HepG2 (cell line): ENCODE data around the gene TMTC1. TPM values are rescaled to one million over a fixed set of nuclear protein-coding genes. Genes with fewer than 3 reads are reported as not detected.

Experiments used
- ATAC-seq: fragments of 200-7000 bp; cut with Tn5 transposase; 3 replicates; pipeline ENCODE4 v1.9.1; 2020; ENCODE audit warnings: mild to moderate bottlenecking, moderate library complexity
- BruUV-seq: library from RNA; stranded (reverse); fragments of 400-500 nt; replicated peaks from 2 replicates; lab custom pipeline; 2021; lab: Mats Ljungman, UMichigan
- CTCF ChIA-PET: fragments of 300-600 bp; formaldehyde crosslinking; extraction: SDS; loops from one replicate; lab custom pipeline; 2021; ENCODE audit warnings: low total read pairs, inconsistent platforms, low intra/inter-chr PET ratio; lab: Yijun Ruan, JAX
- POLR2A ChIA-PET: fragments of 350-600 bp; sonication (Branson Sonifier 250); formaldehyde crosslinking; loops from one replicate; lab custom pipeline; 2020; ENCODE audit warnings: antibody characterized with exemption, inconsistent platforms; lab: Yijun Ruan, JAX
- DNase-seq: peaks from one replicate; pipeline ENCODE4 v3.0.0-alpha.2; 2015; ENCODE audit warnings: low spot score
- FAIRE-seq: peaks from 3 replicates; lab custom pipeline; 2011; peaks lifted over from hg19 to GRCh38; lab: Jason Lieb, UNC
- H2AFZ ChIP-seq: one replicate; pipeline ENCODE4 v1.6.1; 2011; ENCODE audit warnings: low read length, inconsistent platforms
- H3K27ac ChIP-seq: fragments of 300-600 bp; 3 replicates; pipeline ENCODE4 v1.8.0; 2011; ENCODE audit warnings: mixed run types, mild to moderate bottlenecking, mixed read lengths, low read length, inconsistent platforms; ENCODE audit not compliant: insufficient read depth; ENCODE audit errors: extremely low read length
- H3K27me3 ChIP-seq, 2 experiments: fragments of 200-600 bp in 1 of 2; 2 replicates in 1 of 2; 3 replicates in 1 of 2; pipeline versions ENCODE4 v1.6.0 to v1.8.0; 2011; ENCODE audit warnings: low read length in 2 of 2, mild to moderate bottlenecking in 2 of 2, moderate library complexity in 2 of 2, inconsistent platforms in 1 of 2; ENCODE audit not compliant: insufficient read depth in 2 of 2, control insufficient read depth in 1 of 2
- H3K36me3 ChIP-seq, 2 experiments: fragments of 200-600 bp in 1 of 2; replicated peaks in 1 of 2; 2 replicates in 1 of 2; 3 replicates in 1 of 2; pipeline versions ENCODE4 v1.5.1 to v1.8.0; 2011; ENCODE audit warnings: low read length in 2 of 2, inconsistent platforms in 1 of 2; ENCODE audit not compliant: insufficient read depth in 2 of 2, control insufficient read depth in 1 of 2
- H3K4me1 ChIP-seq: 2 replicates; pipeline ENCODE4 v1.5.1; 2012; ENCODE audit warnings: low read length, inconsistent platforms; ENCODE audit not compliant: insufficient read depth
- H3K4me2 ChIP-seq: 2 replicates; pipeline ENCODE4 v1.6.0; 2011; ENCODE audit warnings: low read depth, low read length, inconsistent platforms
- H3K4me3 ChIP-seq, 3 experiments: fragments of 200-600 bp in 1 of 3; sonication (generic), shearing (Covaris generic) in 1 of 3; replicated peaks in 1 of 3; 2 replicates each; pipeline ENCODE4 v1.5.1; 2011 to 2016; ENCODE audit warnings: low read length in 3 of 3, inconsistent platforms in 2 of 3, low read depth in 2 of 3, mild to moderate bottlenecking in 2 of 3, control low read depth in 1 of 3, mixed read lengths in 1 of 3; ENCODE audit not compliant: insufficient read depth in 1 of 3
- H3K79me2 ChIP-seq: one replicate; pipeline ENCODE4 v1.6.1; 2011; ENCODE audit warnings: low read length, inconsistent platforms; ENCODE audit not compliant: insufficient read depth
- H3K9ac ChIP-seq: 2 replicates; pipeline ENCODE4 v1.6.0; 2011; ENCODE audit warnings: mild to moderate bottlenecking, low read depth, low read length, inconsistent platforms; ENCODE audit not compliant: insufficient read depth
- H3K9me3 ChIP-seq: 2 replicates; pipeline ENCODE4 v1.5.1; 2012; ENCODE audit warnings: mild to moderate bottlenecking, low read length
- H4K20me1 ChIP-seq: 2 replicates; pipeline ENCODE4 v1.6.0; 2011; ENCODE audit warnings: inconsistent platforms, mild to moderate bottlenecking, low read length, moderate library complexity; ENCODE audit not compliant: insufficient read depth
- E2F2 ChIP-seq: sonication (generic); formaldehyde crosslinking; IDR thresholded peaks from 2 replicates; pipeline ENCODE4 v1.4.0; 2020; ENCODE audit warnings: missing genetic modification reagents, borderline replicate concordance
- ESRRA ChIP-seq: sonication (generic); formaldehyde crosslinking; IDR thresholded peaks from 2 replicates; pipeline ENCODE4 v1.5.1; 2020; ENCODE audit warnings: mild to moderate bottlenecking, low read depth, missing genetic modification reagents
- GATAD2A ChIP-seq: IDR thresholded peaks from 2 replicates; pipeline ENCODE4 v1.6.1; 2016
- GZF1 ChIP-seq: sonication (generic); formaldehyde crosslinking; IDR thresholded peaks from 2 replicates; pipeline ENCODE4 v1.5.1; 2020; ENCODE audit warnings: mild to moderate bottlenecking, missing genetic modification reagents
- HOXA7 ChIP-seq: sonication (generic); formaldehyde crosslinking; IDR thresholded peaks from 2 replicates; pipeline ENCODE4 v1.8.1; 2022; ENCODE audit warnings: mild to moderate bottlenecking, missing genetic modification reagents, moderate library complexity
- HOXD1 ChIP-seq: sonication (generic); formaldehyde crosslinking; IDR thresholded peaks from 2 replicates; pipeline ENCODE4 v1.5.0; 2020; ENCODE audit warnings: missing genetic modification reagents
- KDM6A ChIP-seq: IDR thresholded peaks from 2 replicates; pipeline ENCODE4 v1.6.1; 2016; ENCODE audit warnings: low read depth
- MBNL3 ChIP-seq: fragments of 250-450 bp; sonication (Bioruptor Pico); conservative IDR thresholded peaks from 2 replicates; pipeline ENCODE4 v1.8.0; 2022; ENCODE audit warnings: mild to moderate bottlenecking, inconsistent platforms
- POLR2AphosphoS2 ChIP-seq: IDR thresholded peaks from 2 replicates; pipeline ENCODE4 v1.6.1; 2011; ENCODE audit warnings: low read depth, low read length, improper control_type of control experiment
- SMAD1 ChIP-seq: sonication (generic); formaldehyde crosslinking; IDR thresholded peaks from 2 replicates; pipeline ENCODE4 v1.4.0; 2020; ENCODE audit warnings: missing genetic modification reagents, low read depth, mild to moderate bottlenecking, borderline replicate concordance
- SMAD9 ChIP-seq: sonication (generic); formaldehyde crosslinking; IDR thresholded peaks from 2 replicates; pipeline ENCODE4 v1.5.1; 2020; ENCODE audit warnings: mild to moderate bottlenecking, missing genetic modification reagents
- TBL1XR1 ChIP-seq: fragments of 150-350 bp; IDR thresholded peaks from 2 replicates; pipeline ENCODE4 v1.6.1; 2014; ENCODE audit warnings: borderline replicate concordance, low read length; ENCODE audit not compliant: partially characterized antibody
- TRIM24 ChIP-seq: sonication (generic); formaldehyde crosslinking; IDR thresholded peaks from 2 replicates; pipeline ENCODE4 v1.8.0; 2022; ENCODE audit warnings: mild to moderate bottlenecking, missing genetic modification reagents
- ZBTB42 ChIP-seq: sonication (generic); formaldehyde crosslinking; IDR thresholded peaks from 2 replicates; pipeline ENCODE4 v1.5.0; 2020; ENCODE audit warnings: mild to moderate bottlenecking, missing genetic modification reagents
- ZNF230 ChIP-seq: sonication (generic); formaldehyde crosslinking; IDR thresholded peaks from 2 replicates; pipeline ENCODE4 v1.4.0; 2020; ENCODE audit warnings: mild to moderate bottlenecking, missing genetic modification reagents
- ZNF234 ChIP-seq: sonication (generic); formaldehyde crosslinking; conservative IDR thresholded peaks from 2 replicates; pipeline ENCODE4 v1.5.1; 2020; ENCODE audit warnings: mild to moderate bottlenecking, missing genetic modification reagents
- ZNF496 ChIP-seq: sonication (generic); formaldehyde crosslinking; IDR thresholded peaks from 2 replicates; pipeline ENCODE4 v1.8.1; 2023; ENCODE audit warnings: mild to moderate bottlenecking, moderate library complexity, missing genetic modification reagents; ENCODE audit not compliant: insufficient replicate concordance
- ZNF788 ChIP-seq: sonication (generic); formaldehyde crosslinking; IDR thresholded peaks from 2 replicates; pipeline ENCODE4 v1.5.0; 2020; ENCODE audit warnings: mild to moderate bottlenecking, missing genetic modification reagents, borderline replicate concordance
- ZNF792 ChIP-seq: IDR thresholded peaks from 2 replicates; pipeline ENCODE4 v1.6.1; 2016
- WGBS: methylation state at CpG from one replicate; pipeline ENCODE4 v1.1.6; 2017; ENCODE audit warnings: low lambda C conversion rate; 5-methylcytosine and 5-hydroxymethylcytosine counted together
- in situ Hi-C: cut with HindIII; loops from 2 replicates; pipeline ENCODE4 v1.10.0; 2017; ENCODE audit warnings: low pct_unique_long_range_greater_than_20kb; ENCODE audit not compliant: extremely low pct_ligation_motif_present
- intact Hi-C: fragments of 100-400 bp; cut with micrococcal nuclease; formaldehyde crosslinking; loops from one replicate; pipeline ENCODE4 v1.10.0; 2022; ENCODE audit not compliant: unreplicated experiment
- polyA plus RNA-seq, 8 experiments: library from polyadenylated mRNA; depleted of rRNA in 3 of 8; stranded (reverse) in 7 of 8; unstranded in 1 of 8; fragments of >200 nt; fragmentation: Illumina TruSeq in 4 of 8; extraction: Trizol in 4 of 8; gene quantifications; 2 replicates each; pipeline versions ENCODE4 v1.2.1 to v1.2.3, GENCODE V29; 2011 to 2016; ENCODE audit warnings: low read depth in 4 of 8, missing spikeins in 1 of 8, mixed read lengths in 1 of 8; ENCODE audit not compliant: insufficient read depth in 1 of 8
- total RNA-seq, 5 experiments: library from RNA; depleted of rRNA; stranded (reverse); fragments of >200 nt; fragmentation: Illumina TruSeq; extraction: Trizol; gene quantifications; 2 replicates each; pipeline ENCODE4 v1.2.3, GENCODE V29; 2016; ENCODE audit warnings: low read depth in 1 of 5
- TF ChIP-seq, protein P1 (sequence below): sonication (generic); formaldehyde crosslinking; IDR thresholded peaks from 2 replicates; pipeline ENCODE4 v1.4.0; 2020; ENCODE audit warnings: missing genetic modification reagents
- TF ChIP-seq, protein P2 (sequence below): sonication (generic); formaldehyde crosslinking; IDR thresholded peaks from 2 replicates; pipeline ENCODE4 v1.5.1; 2020; ENCODE audit warnings: mild to moderate bottlenecking, missing genetic modification reagents, moderate library complexity

Gene TMTC1
- total and polyA plus RNA-seq, 2 of the 13 experiments (the other 11 are each of a cell fraction or from before 2014, with no cell fraction given): 0.69 to 1.8 TPM

GRCh38 chr12:29703528-29703927 lies 80.2 kb downstream of the TMTC1 start (continued):
- TF ChIP-seq, protein P1, sequence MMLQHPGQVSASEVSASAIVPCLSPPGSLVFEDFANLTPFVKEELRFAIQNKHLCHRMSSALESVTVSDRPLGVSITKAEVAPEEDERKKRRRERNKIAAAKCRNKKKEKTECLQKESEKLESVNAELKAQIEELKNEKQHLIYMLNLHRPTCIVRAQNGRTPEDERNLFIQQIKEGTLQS (CRISPR knock-in tag): no peak
- TF ChIP-seq GZF1 (CRISPR knock-in tag): no peak
- no peak for TF ChIP-seq HOXA7 (CRISPR knock-in tag)
- no peak for TF ChIP-seq ZNF792 (CRISPR knock-in tag)
- TF ChIP-seq TBL1XR1: no peak
- TF ChIP-seq MBNL3 (CRISPR knock-in tag): no peak
- no peak for TF ChIP-seq GATAD2A (CRISPR knock-in tag)
- no peak for TF ChIP-seq ZNF788

DNA sequence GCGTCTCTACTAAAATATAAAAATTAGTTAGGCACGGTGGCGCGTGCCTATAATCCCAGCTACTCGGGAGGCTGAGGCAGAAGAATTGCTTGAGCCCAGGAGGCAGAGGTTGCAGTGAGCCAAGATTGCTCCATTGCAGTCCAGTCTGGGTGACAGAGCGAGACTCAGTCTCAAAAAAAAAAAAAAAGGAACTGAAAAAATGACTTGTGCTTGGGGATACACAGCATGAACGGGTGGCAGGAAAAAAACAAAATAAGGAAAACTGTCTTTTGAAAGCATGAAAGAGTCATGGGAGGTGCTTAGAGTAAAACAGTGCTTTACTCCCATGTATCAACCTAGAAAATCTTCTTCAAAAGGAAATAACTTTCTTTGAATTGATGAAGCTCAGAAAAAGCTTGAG lies 80.8 kb downstream of the TMTC1 start:
- Histone ChIP-seq H3K9ac (no peak overlapping the region), H3K4me2 (no peak overlapping the region), H3K36me3 (no peaks in the 10 kb centered on the region), H2AFZ (no peak overlapping the region), H3K79me2 (no peaks in the 10 kb centered on the region), H4K20me1 (no peaks in the 10 kb centered on the region), H3K4me1 (no peaks in the 10 kb centered on the region), H3K27me3 (no peaks in the 10 kb centered on the region; a peak in 1 of 5 replicates), H3K27ac (no peak overlapping the region), H3K4me3 (no peak overlapping the region), H3K9me3 (no peaks in the 10 kb centered on the region)
- ChIA-PET POLR2A (no interaction called here), CTCF (no interaction called here)
- in situ Hi-C loops: no loop called here
- BruUV-seq: no TSS peak
- WGBS: 54% methylated on average over 7 of the region's 7 CpGs
- no peak for ATAC-seq
- TF ChIP-seq SMAD9: no peak
- TF ChIP-seq ZNF230: no peak
- TF ChIP-seq ZNF234 (CRISPR knock-in tag): no peak
- no peak for TF ChIP-seq KDM6A
- TF ChIP-seq ZBTB42: no peak
- TF ChIP-seq HOXD1 (CRISPR knock-in tag): no peak
- no peak for TF ChIP-seq SMAD1
- TF ChIP-seq, protein P2, sequence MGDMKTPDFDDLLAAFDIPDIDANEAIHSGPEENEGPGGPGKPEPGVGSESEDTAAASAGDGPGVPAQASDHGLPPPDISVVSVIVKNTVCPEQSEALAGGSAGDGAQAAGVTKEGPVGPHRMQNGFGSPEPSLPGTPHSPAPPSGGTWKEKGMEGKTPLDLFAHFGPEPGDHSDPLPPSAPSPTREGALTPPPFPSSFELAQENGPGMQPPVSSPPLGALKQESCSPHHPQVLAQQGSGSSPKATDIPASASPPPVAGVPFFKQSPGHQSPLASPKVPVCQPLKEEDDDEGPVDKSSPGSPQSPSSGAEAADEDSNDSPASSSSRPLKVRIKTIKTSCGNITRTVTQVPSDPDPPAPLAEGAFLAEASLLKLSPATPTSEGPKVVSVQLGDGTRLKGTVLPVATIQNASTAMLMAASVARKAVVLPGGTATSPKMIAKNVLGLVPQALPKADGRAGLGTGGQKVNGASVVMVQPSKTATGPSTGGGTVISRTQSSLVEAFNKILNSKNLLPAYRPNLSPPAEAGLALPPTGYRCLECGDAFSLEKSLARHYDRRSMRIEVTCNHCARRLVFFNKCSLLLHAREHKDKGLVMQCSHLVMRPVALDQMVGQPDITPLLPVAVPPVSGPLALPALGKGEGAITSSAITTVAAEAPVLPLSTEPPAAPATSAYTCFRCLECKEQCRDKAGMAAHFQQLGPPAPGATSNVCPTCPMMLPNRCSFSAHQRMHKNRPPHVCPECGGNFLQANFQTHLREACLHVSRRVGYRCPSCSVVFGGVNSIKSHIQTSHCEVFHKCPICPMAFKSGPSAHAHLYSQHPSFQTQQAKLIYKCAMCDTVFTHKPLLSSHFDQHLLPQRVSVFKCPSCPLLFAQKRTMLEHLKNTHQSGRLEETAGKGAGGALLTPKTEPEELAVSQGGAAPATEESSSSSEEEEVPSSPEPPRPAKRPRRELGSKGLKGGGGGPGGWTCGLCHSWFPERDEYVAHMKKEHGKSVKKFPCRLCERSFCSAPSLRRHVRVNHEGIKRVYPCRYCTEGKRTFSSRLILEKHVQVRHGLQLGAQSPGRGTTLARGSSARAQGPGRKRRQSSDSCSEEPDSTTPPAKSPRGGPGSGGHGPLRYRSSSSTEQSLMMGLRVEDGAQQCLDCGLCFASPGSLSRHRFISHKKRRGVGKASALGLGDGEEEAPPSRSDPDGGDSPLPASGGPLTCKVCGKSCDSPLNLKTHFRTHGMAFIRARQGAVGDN (CRISPR knock-in tag): no peak
- TF ChIP-seq TRIM24 (CRISPR knock-in tag): no peak
- no peak for TF ChIP-seq ESRRA (CRISPR knock-in tag)
- no peak for TF ChIP-seq ZNF496 (CRISPR knock-in tag)
- no peak for TF ChIP-seq GZF1 (CRISPR knock-in tag)
- no peak for TF ChIP-seq POLR2AphosphoS2
- TF ChIP-seq ZNF792 (CRISPR knock-in tag): no peak
- no peak for TF ChIP-seq E2F2
- intact Hi-C loops: no loop called here
- DNase-seq: no peak
- FAIRE-seq: no peak
